ENCODE data around the gene ADAM23. TPM values are rescaled to one million over a fixed set of nuclear protein-coding genes. Genes with fewer than 3 reads are reported as not detected.

ADAM23 gene
- total RNA-seq, 2 donors from 2014 or later: under 0.01 to 0.26 TPM

DNA sequence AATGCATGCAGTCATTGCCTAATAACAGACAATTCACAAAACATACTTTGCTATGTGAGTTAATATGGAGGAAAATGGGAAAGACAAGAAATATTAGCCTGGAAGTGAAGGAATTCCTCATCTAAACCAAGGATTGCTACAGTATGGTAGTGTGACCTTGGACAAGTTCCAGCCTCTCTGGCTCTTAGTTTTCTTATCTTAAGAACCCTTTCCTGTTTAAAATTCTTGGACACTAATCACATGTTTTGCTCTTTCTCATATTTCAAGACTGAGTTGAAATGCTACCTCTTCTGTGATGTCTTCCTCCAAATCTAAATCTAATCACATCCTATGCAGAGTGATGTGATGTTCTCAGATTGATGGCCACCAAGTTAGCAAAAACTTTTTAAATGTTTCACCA is 20.8 kb upstream of the ADAM23 start:
- TF ChIP-seq, protein P1, sequence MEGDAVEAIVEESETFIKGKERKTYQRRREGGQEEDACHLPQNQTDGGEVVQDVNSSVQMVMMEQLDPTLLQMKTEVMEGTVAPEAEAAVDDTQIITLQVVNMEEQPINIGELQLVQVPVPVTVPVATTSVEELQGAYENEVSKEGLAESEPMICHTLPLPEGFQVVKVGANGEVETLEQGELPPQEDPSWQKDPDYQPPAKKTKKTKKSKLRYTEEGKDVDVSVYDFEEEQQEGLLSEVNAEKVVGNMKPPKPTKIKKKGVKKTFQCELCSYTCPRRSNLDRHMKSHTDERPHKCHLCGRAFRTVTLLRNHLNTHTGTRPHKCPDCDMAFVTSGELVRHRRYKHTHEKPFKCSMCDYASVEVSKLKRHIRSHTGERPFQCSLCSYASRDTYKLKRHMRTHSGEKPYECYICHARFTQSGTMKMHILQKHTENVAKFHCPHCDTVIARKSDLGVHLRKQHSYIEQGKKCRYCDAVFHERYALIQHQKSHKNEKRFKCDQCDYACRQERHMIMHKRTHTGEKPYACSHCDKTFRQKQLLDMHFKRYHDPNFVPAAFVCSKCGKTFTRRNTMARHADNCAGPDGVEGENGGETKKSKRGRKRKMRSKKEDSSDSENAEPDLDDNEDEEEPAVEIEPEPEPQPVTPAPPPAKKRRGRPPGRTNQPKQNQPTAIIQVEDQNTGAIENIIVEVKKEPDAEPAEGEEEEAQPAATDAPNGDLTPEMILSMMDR (IDR thresholded peaks at IDR 0.05): no peak
- TF ChIP-seq POLR2A (IDR thresholded peaks at IDR 0.05): no peak
- H3K27me3 ChIP-seq: no peaks in the 10 kb centered on the region
- intact Hi-C loops (cut with DNase I): no loop called here
- no peak overlapping the region for H3K4me3 ChIP-seq
- no peaks in the 10 kb centered on the region for H3K9me3 ChIP-seq
- DNase-seq: peak in 3 of 4 donors; percentile 28 to 55 (median 37)
- H3K4me1 ChIP-seq: no peaks in the 10 kb centered on the region
- H3K36me3 ChIP-seq (replicated peaks in 1 of 2; ENCODE audit: insufficient read depth in 1 of 2, low read depth in 2 of 2): no peaks in the 10 kb centered on the region
- no peak overlapping the region for H3K27ac ChIP-seq
- ATAC-seq: no peak

DNA sequence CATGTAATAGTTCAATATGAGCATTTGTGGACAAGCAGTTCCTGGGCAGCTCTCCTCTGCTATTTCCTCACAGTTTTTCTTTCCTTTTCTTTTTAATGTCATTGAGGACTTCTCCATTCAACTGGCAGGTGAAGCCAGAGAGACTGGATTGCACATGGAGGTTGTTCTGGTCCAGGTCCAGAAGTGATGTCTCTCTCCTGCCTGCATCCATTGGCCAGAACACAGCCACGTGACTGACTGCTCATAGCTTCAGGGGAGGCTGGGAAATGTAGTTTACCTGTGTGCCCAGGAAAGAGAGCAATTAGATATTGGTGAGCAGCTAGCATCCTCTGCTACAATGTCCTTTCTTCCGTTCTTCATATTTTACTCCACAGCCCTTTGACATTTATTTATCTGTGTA is 20.2 kb upstream of the ADAM23 start:
- no peaks in the 10 kb centered on the region for H3K9me3 ChIP-seq
- H3K4me3 ChIP-seq: no peak overlapping the region
- no peaks in the 10 kb centered on the region for H3K36me3 ChIP-seq (replicated peaks in 1 of 2; ENCODE audit: insufficient read depth in 1 of 2, low read depth in 2 of 2)
- H3K4me1 ChIP-seq: no peaks in the 10 kb centered on the region
- intact Hi-C loops (cut with DNase I): no loop called here
- DNase-seq (no peak), ATAC-seq (no peak)
- H3K27me3 ChIP-seq: no peaks in the 10 kb centered on the region
- no peak for TF ChIP-seq POLR2A (IDR thresholded peaks at IDR 0.05)
- TF ChIP-seq, protein P1 (IDR thresholded peaks at IDR 0.05): no peak
- no peak overlapping the region for H3K27ac ChIP-seq
- WGBS, 2 donors: 56 to 73% methylated on average over 2 of the region's 2 CpGs

DNA sequence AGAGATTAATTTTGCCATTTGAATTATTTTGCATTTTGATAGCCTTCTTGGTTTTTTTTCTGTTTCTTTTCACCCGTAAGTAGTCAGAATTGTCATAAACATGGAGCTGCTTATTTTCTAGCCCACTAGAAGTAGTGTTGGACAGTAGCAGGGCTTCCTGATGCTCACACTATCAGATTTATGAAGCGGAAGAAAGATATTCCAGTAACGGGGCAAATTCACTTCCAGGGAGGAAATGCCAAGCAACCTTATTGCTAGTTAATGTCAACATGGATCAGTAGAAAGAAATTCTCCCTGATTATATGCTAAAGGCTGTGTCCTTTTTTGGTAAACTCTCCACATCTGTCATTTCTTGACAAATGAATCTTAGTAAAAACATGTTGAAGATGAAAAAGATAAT is 19.2 kb upstream of the ADAM23 start:
- Histone ChIP-seq H3K36me3 (replicated peaks in 1 of 2; ENCODE audit: insufficient read depth in 1 of 2, low read depth in 2 of 2) (no peaks in the 10 kb centered on the region), H3K27me3 (no peaks in the 10 kb centered on the region), H3K27ac (no peak overlapping the region), H3K4me3 (no peak overlapping the region), H3K4me1 (no peaks in the 10 kb centered on the region), H3K9me3 (no peaks in the 10 kb centered on the region)
- 67 to 74% methylated on average over 3 of the region's 3 CpGs for WGBS, 2 donors
- no peak for ATAC-seq
- TF ChIP-seq, protein P1 (IDR thresholded peaks at IDR 0.05): no peak
- DNase-seq: no peak
- intact Hi-C loops (cut with DNase I): no loop called here

DNA sequence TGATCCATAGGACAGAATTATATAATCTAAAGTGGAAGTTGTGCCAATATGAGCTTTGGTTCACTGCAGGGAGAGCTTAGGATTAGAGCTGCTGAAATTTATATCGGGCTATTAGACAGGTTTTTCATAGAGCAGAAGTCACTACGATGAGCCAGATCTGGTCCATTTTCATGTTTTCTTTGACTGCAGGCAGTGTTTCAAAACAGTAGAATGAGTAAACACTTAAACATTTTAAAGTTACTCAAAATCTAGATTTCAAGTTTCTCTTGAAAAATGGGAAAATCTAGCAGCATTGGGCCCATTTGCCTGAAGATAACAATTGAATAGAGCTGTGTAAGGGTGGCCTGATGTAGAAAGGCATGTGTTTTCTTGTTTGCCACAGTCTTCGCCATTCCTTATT is 14.5 kb upstream of the ADAM23 start:
- no peak for TF ChIP-seq POLR2A (IDR thresholded peaks at IDR 0.05)
- TF ChIP-seq, protein P1 (IDR thresholded peaks at IDR 0.05): no peak
- 83 to 86% methylated on average over 3 of the region's 3 CpGs for WGBS, 2 donors
- no peaks in the 10 kb centered on the region for H3K4me1 ChIP-seq
- intact Hi-C loops (cut with DNase I): no loop called here
- H3K4me3 ChIP-seq: no peak overlapping the region
- ATAC-seq (no peak), DNase-seq (no peak)
- H3K9me3 ChIP-seq: no peaks in the 10 kb centered on the region
- H3K27ac ChIP-seq: no peak overlapping the region
- no peaks in the 10 kb centered on the region for H3K36me3 ChIP-seq (replicated peaks in 1 of 2; ENCODE audit: insufficient read depth in 1 of 2, low read depth in 2 of 2)
- no peaks in the 10 kb centered on the region for H3K27me3 ChIP-seq

DNA sequence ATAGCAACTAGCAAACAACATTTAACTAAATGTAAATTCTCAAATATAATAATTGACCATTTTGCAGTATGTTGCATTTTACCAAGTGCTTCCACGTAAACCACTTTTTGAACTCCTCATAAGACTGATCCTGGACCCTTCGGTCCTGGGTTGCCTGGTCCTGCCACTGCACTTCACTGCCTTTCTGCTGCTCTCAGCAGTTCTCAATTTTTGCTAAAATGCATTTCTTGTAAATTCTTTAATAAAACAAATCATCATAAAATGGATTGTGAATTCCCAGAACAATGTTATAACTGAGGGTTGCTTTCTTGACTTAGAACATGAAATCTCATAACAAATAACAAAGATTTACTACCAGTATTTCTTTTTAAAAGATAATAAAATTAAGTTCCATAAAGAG is 12.9 kb upstream of the ADAM23 start:
- Histone ChIP-seq H3K4me1 (no peaks in the 10 kb centered on the region), H3K27ac (no peak overlapping the region), H3K27me3 (no peaks in the 10 kb centered on the region), H3K9me3 (no peaks in the 10 kb centered on the region), H3K36me3 (replicated peaks in 1 of 2; ENCODE audit: insufficient read depth in 1 of 2, low read depth in 2 of 2) (no peaks in the 10 kb centered on the region), H3K4me3 (no peak overlapping the region)
- intact Hi-C loops (cut with DNase I): no loop called here
- ATAC-seq: no peak
- TF ChIP-seq, protein P1 (IDR thresholded peaks at IDR 0.05): no peak
- no peak for TF ChIP-seq POLR2A (IDR thresholded peaks at IDR 0.05)
- WGBS, 2 donors: 83 to 84% methylated on average over 2 of the region's 2 CpGs
- DNase-seq: no peak

All from body of pancreas (tissue), 4 donors.